ENCODE measurements around the gene PIM2.

DNA sequence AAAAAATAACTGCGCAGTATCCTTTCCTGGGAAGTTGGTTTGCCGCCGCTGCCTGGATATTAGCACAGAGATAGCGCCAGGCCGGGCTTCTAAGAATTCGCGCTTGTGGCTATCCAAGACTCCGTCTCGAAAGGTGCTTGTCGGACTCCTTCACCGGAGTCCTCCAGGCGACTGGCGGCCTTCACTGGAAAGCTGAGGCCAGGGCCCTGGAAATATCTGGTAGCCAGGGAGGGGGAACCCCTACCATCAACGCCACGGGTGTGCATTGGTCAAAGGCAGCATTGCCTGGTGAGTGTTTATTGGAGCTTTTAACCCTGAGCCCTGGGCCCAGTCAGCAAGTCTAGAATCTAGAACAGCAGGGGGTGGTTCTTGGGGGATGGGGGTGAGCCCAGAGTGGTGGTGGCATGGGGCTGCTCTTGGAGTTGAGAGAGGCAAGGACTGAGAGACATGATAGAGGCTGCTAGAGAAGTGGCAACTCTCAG lies 577 bp upstream of the PIM2 start:
- TF ChIP-seq, protein P1, sequence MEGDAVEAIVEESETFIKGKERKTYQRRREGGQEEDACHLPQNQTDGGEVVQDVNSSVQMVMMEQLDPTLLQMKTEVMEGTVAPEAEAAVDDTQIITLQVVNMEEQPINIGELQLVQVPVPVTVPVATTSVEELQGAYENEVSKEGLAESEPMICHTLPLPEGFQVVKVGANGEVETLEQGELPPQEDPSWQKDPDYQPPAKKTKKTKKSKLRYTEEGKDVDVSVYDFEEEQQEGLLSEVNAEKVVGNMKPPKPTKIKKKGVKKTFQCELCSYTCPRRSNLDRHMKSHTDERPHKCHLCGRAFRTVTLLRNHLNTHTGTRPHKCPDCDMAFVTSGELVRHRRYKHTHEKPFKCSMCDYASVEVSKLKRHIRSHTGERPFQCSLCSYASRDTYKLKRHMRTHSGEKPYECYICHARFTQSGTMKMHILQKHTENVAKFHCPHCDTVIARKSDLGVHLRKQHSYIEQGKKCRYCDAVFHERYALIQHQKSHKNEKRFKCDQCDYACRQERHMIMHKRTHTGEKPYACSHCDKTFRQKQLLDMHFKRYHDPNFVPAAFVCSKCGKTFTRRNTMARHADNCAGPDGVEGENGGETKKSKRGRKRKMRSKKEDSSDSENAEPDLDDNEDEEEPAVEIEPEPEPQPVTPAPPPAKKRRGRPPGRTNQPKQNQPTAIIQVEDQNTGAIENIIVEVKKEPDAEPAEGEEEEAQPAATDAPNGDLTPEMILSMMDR (IDR thresholded peaks at IDR 0.05; ENCODE audit: low read depth, low read length, missing input control): no peak
- TF ChIP-seq NR2F2 (IDR thresholded peaks at IDR 0.05): no peak
- no peak for TF ChIP-seq JUND (IDR thresholded peaks at IDR 0.05)
- no peak for TF ChIP-seq SP1 (IDR thresholded peaks at IDR 0.05)
- TF ChIP-seq TAF1 (conservative IDR thresholded peaks at IDR 0.05): no peak
- TF ChIP-seq, protein P2, sequence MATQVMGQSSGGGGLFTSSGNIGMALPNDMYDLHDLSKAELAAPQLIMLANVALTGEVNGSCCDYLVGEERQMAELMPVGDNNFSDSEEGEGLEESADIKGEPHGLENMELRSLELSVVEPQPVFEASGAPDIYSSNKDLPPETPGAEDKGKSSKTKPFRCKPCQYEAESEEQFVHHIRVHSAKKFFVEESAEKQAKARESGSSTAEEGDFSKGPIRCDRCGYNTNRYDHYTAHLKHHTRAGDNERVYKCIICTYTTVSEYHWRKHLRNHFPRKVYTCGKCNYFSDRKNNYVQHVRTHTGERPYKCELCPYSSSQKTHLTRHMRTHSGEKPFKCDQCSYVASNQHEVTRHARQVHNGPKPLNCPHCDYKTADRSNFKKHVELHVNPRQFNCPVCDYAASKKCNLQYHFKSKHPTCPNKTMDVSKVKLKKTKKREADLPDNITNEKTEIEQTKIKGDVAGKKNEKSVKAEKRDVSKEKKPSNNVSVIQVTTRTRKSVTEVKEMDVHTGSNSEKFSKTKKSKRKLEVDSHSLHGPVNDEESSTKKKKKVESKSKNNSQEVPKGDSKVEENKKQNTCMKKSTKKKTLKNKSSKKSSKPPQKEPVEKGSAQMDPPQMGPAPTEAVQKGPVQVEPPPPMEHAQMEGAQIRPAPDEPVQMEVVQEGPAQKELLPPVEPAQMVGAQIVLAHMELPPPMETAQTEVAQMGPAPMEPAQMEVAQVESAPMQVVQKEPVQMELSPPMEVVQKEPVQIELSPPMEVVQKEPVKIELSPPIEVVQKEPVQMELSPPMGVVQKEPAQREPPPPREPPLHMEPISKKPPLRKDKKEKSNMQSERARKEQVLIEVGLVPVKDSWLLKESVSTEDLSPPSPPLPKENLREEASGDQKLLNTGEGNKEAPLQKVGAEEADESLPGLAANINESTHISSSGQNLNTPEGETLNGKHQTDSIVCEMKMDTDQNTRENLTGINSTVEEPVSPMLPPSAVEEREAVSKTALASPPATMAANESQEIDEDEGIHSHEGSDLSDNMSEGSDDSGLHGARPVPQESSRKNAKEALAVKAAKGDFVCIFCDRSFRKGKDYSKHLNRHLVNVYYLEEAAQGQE (IDR thresholded peaks at IDR 0.05): no peak
- no peak for TF ChIP-seq RAD21 (IDR thresholded peaks at IDR 0.05)
- TF ChIP-seq FOXA1 (IDR thresholded peaks at IDR 0.05): no peak
- TF ChIP-seq GABPA (IDR thresholded peaks at IDR 0.05 in 1 of 2, conservative IDR thresholded peaks at IDR 0.05 in 1 of 2): no peak
- TF ChIP-seq, protein P3, sequence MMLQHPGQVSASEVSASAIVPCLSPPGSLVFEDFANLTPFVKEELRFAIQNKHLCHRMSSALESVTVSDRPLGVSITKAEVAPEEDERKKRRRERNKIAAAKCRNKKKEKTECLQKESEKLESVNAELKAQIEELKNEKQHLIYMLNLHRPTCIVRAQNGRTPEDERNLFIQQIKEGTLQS (IDR thresholded peaks at IDR 0.05): no peak
- TF ChIP-seq, protein P4, sequence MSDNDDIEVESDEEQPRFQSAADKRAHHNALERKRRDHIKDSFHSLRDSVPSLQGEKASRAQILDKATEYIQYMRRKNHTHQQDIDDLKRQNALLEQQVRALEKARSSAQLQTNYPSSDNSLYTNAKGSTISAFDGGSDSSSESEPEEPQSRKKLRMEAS (IDR thresholded peaks at IDR 0.05): no peak
- no peak for TF ChIP-seq YY1 (IDR thresholded peaks at IDR 0.05)

All from liver (tissue), 3 donors.